Activated CD8-positive, alpha-beta memory T cell treated with anti-CD3 and anti-CD28 coated beads for 1 hour (primary cell): ENCODE data around the gene ATP11A.
"Not testable (repeated sequence)": the region's sequence is repeated elsewhere in the genome, so short reads cannot be mapped to it uniquely, and the experiment has no call there.

Source experiments
- DNase-seq, 2 donors: peaks; one replicate each; pipeline ENCODE4 v3.0.0-alpha.2; 2020; ENCODE audit warnings: low read depth in 1 of 2; ENCODE audit errors: extremely low read depth in 1 of 2

ATP11A gene

DNA sequence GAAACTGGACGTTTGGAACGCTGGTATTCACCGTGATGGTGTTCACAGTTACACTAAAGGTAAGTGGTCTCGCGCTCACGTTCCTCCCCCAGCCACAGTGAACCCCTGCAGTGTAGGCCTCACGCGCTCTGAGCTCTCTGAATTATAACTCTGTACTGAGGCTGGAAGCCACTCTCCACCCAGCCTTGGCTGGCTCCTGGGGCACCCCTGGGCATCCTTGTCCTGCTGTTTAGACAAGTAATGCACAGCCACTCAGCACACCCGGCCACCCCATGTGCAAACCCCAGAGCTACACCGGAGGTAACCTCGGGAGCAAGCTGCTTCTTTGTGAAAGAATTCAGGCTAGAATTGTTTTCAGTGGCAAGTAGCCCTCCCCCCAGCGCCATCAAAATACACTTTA, 181.9 kb downstream of the ATP11A start:
- no peak for DNase-seq

DNA sequence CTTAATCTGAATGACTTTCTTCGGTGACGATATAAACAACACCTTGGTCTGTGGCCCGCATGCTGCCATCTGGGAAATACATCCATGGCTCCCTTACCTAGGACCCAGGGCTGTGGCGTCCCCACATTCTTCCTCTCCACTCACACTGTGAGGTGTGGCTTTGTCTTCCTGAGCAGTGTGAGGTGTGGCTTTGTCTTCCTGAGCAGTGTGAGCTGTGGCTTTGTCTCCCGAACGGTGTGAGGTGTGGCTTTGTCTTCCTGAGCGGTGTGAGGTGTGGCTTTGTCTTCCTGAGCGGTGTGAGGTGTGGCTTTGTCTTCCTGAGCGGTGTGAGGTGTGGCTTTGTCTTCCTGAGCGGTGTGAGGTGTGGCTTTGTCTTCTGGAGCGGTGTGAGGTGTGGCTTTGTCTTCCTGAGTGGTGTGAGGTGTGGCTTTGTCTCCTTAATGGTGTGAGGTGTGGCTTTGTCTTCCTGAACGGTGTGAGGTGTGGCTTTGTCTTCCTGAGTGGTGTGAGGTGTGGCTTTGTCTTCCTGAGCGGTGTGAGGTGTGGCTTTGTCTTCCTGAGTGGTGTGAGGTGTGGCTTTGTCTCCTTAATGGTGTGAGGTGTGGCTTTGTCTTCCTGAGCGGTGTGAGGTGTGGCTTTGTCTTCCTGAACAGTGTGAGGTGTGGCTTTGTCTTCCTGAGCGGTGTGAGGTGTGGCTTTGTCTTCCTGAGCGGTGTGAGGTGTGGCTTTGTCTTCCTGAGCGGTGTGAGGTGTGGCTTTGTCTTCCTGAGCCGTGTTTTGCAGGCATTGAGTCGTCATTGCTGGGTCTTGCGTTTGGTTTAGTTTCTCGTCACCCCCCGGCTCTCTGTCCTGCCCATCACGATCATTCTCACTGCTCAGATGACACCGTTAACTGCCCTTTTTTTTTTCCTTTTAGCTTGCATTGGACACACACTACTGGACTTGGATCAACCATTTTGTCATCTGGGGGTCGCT, 183.1 kb downstream of the ATP11A start:
- peak in 1 of 2 donors; percentile 27 for DNase-seq

- peak; percentile 32 to 54 for DNase-seq
Measured at GRCh38 chr13:112873851-112874750, 184.3 kb downstream of the ATP11A start.

GRCh38 chr13:112874751-112875300, 185.0 kb downstream of the ATP11A start:
- no peak for DNase-seq

- DNase-seq, result no peak
Measured at GRCh38 chr13:112875627-112876026, 185.8 kb downstream of the ATP11A start.

DNA sequence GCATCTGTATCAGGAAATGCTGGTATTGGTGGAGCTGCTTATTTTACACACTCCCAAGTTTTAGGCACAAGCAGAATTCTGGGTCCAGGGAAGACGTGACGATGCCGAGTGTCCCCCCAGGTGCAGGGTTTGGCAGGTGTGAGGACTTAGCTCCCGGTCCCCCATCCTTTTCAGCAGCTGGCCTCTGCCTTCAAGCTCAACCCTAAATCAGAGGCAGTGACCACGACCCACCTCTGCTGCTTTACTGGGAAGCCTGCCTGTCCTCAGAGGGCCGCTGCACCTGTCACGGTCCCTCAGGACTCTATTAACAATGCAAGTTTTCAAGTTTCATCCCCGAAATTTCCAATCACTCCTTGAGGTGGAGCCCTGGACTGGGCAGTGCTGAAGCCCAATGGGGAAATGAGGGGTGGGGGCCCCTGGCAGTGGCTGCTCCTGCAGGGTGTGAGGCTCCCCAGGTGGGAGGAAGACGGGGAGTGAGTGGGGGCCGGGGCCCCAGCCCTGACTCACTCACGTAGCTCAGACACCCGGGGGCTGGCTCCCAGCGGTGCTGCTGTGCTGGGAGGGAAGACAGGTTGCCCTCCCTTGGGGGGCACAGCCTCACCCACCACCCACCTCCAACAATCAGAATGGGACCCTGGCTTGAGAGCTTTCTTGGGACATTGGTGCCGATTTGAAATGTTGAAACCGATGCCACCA, 186.6 kb downstream of the ATP11A start:
- no peak for DNase-seq

DNA sequence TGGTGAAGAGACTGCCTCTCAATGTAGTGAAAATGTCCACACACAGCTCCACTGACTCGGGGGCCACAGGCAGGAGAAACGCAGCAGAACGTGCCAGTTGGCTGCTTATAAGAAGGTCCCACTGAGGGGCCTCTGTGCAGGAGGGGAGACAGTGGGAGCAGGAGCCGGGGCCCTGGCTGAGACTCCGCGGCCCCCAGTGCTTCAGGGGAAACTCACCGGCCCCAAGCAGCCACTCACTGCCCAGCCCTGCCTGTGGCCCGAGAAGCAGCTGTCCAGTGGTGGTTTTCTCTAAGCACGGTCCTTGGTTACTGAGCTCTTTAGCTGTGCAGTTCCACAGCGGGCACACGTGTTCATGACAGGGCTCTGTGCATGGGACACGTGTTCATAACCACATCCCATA, 187.2 kb downstream of the ATP11A start:
- DNase-seq, result no peak

GRCh38 chr13:112877539-112877938, 187.7 kb downstream of the ATP11A start:
- no peak for DNase-seq

DNA sequence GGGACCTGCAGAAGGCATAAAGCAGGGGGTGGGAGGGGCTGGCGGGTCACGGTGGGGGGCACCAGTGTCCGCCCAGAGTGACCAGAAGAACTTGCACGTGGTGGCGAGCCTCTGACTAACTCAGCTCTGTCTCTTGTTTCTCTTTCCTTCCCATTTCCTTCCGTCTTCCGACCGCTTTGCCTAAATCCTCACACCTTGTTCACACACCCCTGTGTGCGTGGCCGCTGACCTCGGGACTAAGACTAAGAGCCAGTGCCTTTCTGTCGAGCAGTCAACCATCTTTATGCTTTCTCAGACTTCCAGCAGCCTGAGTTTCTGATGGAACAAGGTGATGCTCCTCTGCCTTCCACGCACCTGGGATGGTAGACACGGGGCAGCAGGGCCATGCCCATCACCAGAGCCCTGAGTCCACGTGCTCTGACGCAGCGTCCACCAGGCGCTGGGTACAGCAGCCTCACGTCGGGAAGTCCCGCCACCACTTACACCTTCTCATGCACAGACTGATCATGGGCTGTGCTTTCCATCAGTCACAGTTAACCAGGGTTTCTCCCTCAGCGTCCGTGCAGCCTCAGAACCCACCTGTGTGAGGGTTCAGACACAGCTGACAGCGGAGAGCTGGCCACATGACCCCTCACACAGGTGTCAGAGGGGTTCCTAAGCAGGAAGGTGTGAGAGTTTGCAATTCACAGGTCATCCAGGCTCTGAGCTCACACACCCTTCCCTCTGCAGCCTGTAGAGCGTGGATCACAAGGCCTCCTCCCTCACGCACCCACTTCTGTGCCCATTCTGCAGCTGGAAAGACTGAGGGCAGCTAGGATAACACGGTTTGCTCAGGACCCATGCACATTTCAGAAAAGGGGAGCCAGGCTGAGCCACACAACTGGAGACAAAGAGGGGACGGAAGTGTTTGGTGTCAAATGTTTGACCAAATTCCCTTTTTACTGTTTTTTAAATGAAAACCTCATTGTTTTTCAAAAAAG, 188.4 kb downstream of the ATP11A start:
- DNase-seq, result no peak

GRCh38 chr13:112879283-112879833, 189.5 kb downstream of the ATP11A start:
- no peak for DNase-seq

- DNase-seq, result no peak
Measured at GRCh38 chr13:112880221-112880641, 190.4 kb downstream of the ATP11A start.

- no peak for DNase-seq
Measured at GRCh38 chr13:112880976-112881540, 191.2 kb downstream of the ATP11A start.

- no peak for DNase-seq
Measured at GRCh38 chr13:112881656-112882554, 192.1 kb downstream of the ATP11A start.

GRCh38 chr13:112882555-112883024, 192.8 kb downstream of the ATP11A start:
- DNase-seq, result no peak

- DNase-seq, result no peak
Measured at GRCh38 chr13:112883241-112883945, 193.6 kb downstream of the ATP11A start.

- not testable (repeated sequence) for DNase-seq
Measured at GRCh38 chr13:112884700-112885099, 194.9 kb downstream of the ATP11A start.

GRCh38 chr13:112885242-112885781, 195.5 kb downstream of the ATP11A start:
- DNase-seq, result no peak
